ENCODE data around the gene CCDC136.

DNA sequence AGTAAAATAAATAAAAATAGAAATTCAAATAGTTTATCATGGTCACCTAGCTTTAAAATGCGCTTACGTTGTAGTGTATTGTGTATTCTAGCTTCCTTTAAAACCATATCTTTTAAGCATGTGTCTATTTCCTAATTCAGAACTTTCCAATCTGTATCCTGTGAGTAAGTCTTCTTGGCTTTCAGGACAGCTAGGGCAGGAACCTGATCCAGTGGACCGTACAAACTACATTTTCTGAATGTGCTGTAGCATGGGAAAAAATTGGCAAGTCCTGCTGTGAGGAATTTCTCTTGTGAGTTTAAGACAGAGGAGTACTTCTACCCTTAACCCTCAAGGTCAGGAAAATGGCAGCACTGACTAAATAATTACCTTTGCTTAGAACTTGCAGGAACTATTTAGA lies 28.2 kb upstream of the CCDC136 start:
- TF ChIP-seq, protein P1, sequence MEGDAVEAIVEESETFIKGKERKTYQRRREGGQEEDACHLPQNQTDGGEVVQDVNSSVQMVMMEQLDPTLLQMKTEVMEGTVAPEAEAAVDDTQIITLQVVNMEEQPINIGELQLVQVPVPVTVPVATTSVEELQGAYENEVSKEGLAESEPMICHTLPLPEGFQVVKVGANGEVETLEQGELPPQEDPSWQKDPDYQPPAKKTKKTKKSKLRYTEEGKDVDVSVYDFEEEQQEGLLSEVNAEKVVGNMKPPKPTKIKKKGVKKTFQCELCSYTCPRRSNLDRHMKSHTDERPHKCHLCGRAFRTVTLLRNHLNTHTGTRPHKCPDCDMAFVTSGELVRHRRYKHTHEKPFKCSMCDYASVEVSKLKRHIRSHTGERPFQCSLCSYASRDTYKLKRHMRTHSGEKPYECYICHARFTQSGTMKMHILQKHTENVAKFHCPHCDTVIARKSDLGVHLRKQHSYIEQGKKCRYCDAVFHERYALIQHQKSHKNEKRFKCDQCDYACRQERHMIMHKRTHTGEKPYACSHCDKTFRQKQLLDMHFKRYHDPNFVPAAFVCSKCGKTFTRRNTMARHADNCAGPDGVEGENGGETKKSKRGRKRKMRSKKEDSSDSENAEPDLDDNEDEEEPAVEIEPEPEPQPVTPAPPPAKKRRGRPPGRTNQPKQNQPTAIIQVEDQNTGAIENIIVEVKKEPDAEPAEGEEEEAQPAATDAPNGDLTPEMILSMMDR (IDR thresholded peaks at IDR 0.05): no peak
- TF ChIP-seq EP300 (IDR thresholded peaks at IDR 0.05): no peak
- TF ChIP-seq POLR2A (IDR thresholded peaks at IDR 0.05): no peak

Measured in tibial nerve (tissue), 4 donors.